A549 (cell line): ENCODE data around the gene FBXO3.

Source experiments
- CTCF ChIP-seq: fragments of >200 bp; sonication (Bioruptor Twin); formaldehyde crosslinking; IDR thresholded peaks from 3 replicates; pipeline ENCODE4 v1.5.1; 2016
- POLR2A ChIP-seq: IDR thresholded peaks from 2 replicates; pipeline ENCODE4 v1.6.1; 2012; ENCODE audit warnings: mild to moderate bottlenecking, low read length
- REST ChIP-seq: fragments of 200-600 bp; sonication (generic); IDR thresholded peaks from 2 replicates; pipeline ENCODE4 v1.6.1; 2016; ENCODE audit warnings: antibody characterized with exemption, mild to moderate bottlenecking, moderate library complexity
- RFX5 ChIP-seq: fragments of 450-650 bp; IDR thresholded peaks from 2 replicates; pipeline ENCODE4 v1.7.1; 2014; ENCODE audit warnings: antibody characterized with exemption, mild to moderate bottlenecking, moderate library complexity
- SMC3 ChIP-seq: fragments of >200 bp; sonication (Bioruptor Twin); formaldehyde crosslinking; IDR thresholded peaks from 3 replicates; pipeline ENCODE4 v1.6.1; 2018; ENCODE audit warnings: inconsistent platforms

- TF ChIP-seq CTCF (no peak), REST (no peak), RFX5 (no peak), SMC3 (no peak; the same call in 2 of the 3 replicates), POLR2A (peak; percentile 80)
These were observed at the start of gene FBXO3 for GRCh38 chr11:33773987-33774735.
